ENCODE results near the gene TRAPPC10. TPM values are rescaled to one million over a fixed set of nuclear protein-coding genes. Genes with fewer than 3 reads are reported as not detected.

TRAPPC10 gene
- 11.7 and 13.2 TPM in 2 replicates for total RNA-seq

GRCh38 chr21:44011579-44012473 is at the start of gene TRAPPC10:
Gene TRAPPC10, plus strand, starts transcription at chr21:44012309. Its CDS starts 185 bp downstream, at chr21:44012494.

GRCh38 chr21:44107026-44107501 is 95.0 kb downstream of the TRAPPC10 start, which contains the start of gene PWP2:
Gene PWP2, plus strand, starts transcription at chr21:44107399. Its CDS starts 18 bp downstream, at chr21:44107417.

Other genes with a start within 250 kb of the TRAPPC10 start
- 19.6 and 23.2 TPM in 2 replicates for gene CSTB, start 236.0 kb upstream of the TRAPPC10 start, total RNA-seq
- 11.3 and 19.2 TPM in 2 replicates for gene RRP1, start 222.7 kb upstream of the TRAPPC10 start, total RNA-seq
- gene AGPAT3, start 147.1 kb upstream of the TRAPPC10 start, total RNA-seq: 22.8 and 24.3 TPM in 2 replicates
- 2.2 and 11.2 TPM in 2 replicates for gene PWP2, start 95.1 kb downstream of the TRAPPC10 start, total RNA-seq
- gene GATD3, start 121.4 kb downstream of the TRAPPC10 start, total RNA-seq: 9.9 and 68.1 TPM in 2 replicates
- 0.35 TPM in 1 of 2 replicates, not detected in the other for gene ICOSLG, start 228.6 kb downstream of the TRAPPC10 start, total RNA-seq
- gene DNMT3L, start 249.6 kb downstream of the TRAPPC10 start, total RNA-seq: not detected in 2 replicates